HepG2 (cell line): ENCODE data around the gene HNF1B. TPM values are rescaled to one million over a fixed set of nuclear protein-coding genes. Genes with fewer than 3 reads are reported as not detected.

Source experiments
- AHR ChIP-seq: IDR thresholded peaks from 2 replicates; pipeline ENCODE4 v1.6.1; 2018; ENCODE audit warnings: missing genetic modification reagents, missing compliant biosample characterization
- CCDC6 ChIP-seq: sonication (generic); formaldehyde crosslinking; IDR thresholded peaks from 2 replicates; pipeline ENCODE4 v1.8.1; 2022; ENCODE audit warnings: mild to moderate bottlenecking, missing genetic modification reagents, moderate library complexity
- ELF1 ChIP-seq: sonication (generic); formaldehyde crosslinking; IDR thresholded peaks from 2 replicates; pipeline ENCODE4 v1.4.0; 2020; ENCODE audit warnings: missing genetic modification reagents
- ESRRA ChIP-seq: sonication (generic); formaldehyde crosslinking; IDR thresholded peaks from 2 replicates; pipeline ENCODE4 v1.5.1; 2020; ENCODE audit warnings: mild to moderate bottlenecking, low read depth, missing genetic modification reagents
- FLYWCH1 ChIP-seq: sonication (generic); formaldehyde crosslinking; IDR thresholded peaks from 2 replicates; pipeline ENCODE4 v1.8.1; 2023; ENCODE audit warnings: mild to moderate bottlenecking, missing genetic modification reagents
- HNRNPH1 ChIP-seq: fragments of 200-400 bp; formaldehyde crosslinking; optimal IDR thresholded peaks from 2 replicates; pipeline ENCODE3; 2017; ENCODE audit warnings: mild to moderate bottlenecking, low read depth, low read length
- IRX3 ChIP-seq: sonication (generic); formaldehyde crosslinking; IDR thresholded peaks from 2 replicates; pipeline ENCODE4 v1.8.1; 2023; ENCODE audit warnings: mild to moderate bottlenecking, low read depth, missing genetic modification reagents, borderline replicate concordance
- MEF2D ChIP-seq: sonication (generic); formaldehyde crosslinking; IDR thresholded peaks from 2 replicates; pipeline ENCODE4 v1.5.1; 2020; ENCODE audit warnings: mild to moderate bottlenecking, missing genetic modification reagents
- POLR2G ChIP-seq: fragments of 200-400 bp; formaldehyde crosslinking; IDR thresholded peaks from 2 replicates; pipeline ENCODE4 v1.6.1; 2018; ENCODE audit warnings: mild to moderate bottlenecking, low read depth, low read length, moderate library complexity
- SIX4 ChIP-seq: sonication (generic); formaldehyde crosslinking; IDR thresholded peaks from 2 replicates; pipeline ENCODE4 v1.4.0; 2020; ENCODE audit warnings: missing genetic modification reagents
- THAP9 ChIP-seq: sonication (generic); formaldehyde crosslinking; IDR thresholded peaks from 2 replicates; pipeline ENCODE4; 2020; ENCODE audit warnings: missing genetic modification reagents, mild to moderate bottlenecking, borderline replicate concordance
- TOPORS ChIP-seq: sonication (generic); formaldehyde crosslinking; IDR thresholded peaks from 2 replicates; pipeline ENCODE4 v1.8.0; 2023; ENCODE audit warnings: mild to moderate bottlenecking, missing genetic modification reagents
- ZBTB2 ChIP-seq: sonication (generic); formaldehyde crosslinking; IDR thresholded peaks from 2 replicates; pipeline ENCODE4 v1.8.0; 2022; ENCODE audit warnings: low read depth, missing genetic modification reagents
- ZFP37 ChIP-seq: sonication (generic); formaldehyde crosslinking; IDR thresholded peaks from 2 replicates; pipeline ENCODE4 v1.4.0; 2020; ENCODE audit warnings: missing genetic modification reagents, borderline replicate concordance
- ZNF138 ChIP-seq: sonication (generic); formaldehyde crosslinking; IDR thresholded peaks from 2 replicates; pipeline ENCODE4 v1.5.0; 2020; ENCODE audit warnings: mild to moderate bottlenecking, low read depth, missing genetic modification reagents
- ZNF484 ChIP-seq: sonication (generic); formaldehyde crosslinking; IDR thresholded peaks from 2 replicates; pipeline ENCODE4 v1.5.1; 2020; ENCODE audit warnings: mild to moderate bottlenecking, low read depth, missing genetic modification reagents, borderline replicate concordance
- ZNF710 ChIP-seq: sonication (generic); formaldehyde crosslinking; IDR thresholded peaks from 2 replicates; pipeline ENCODE4 v1.5.0; 2020; ENCODE audit warnings: mild to moderate bottlenecking, missing genetic modification reagents, borderline replicate concordance
- polyA plus RNA-seq, 8 experiments: library from polyadenylated mRNA; depleted of rRNA in 3 of 8; stranded (reverse) in 7 of 8; unstranded in 1 of 8; fragments of >200 nt; fragmentation: Illumina TruSeq in 4 of 8; extraction: Trizol in 4 of 8; gene quantifications; 2 replicates each; pipeline versions ENCODE4 v1.2.1 to v1.2.3, GENCODE V29; 2011 to 2016; ENCODE audit warnings: low read depth in 4 of 8, missing spikeins in 1 of 8, mixed read lengths in 1 of 8; ENCODE audit not compliant: insufficient read depth in 1 of 8
- total RNA-seq, 5 experiments: library from RNA; depleted of rRNA; stranded (reverse); fragments of >200 nt; fragmentation: Illumina TruSeq; extraction: Trizol; gene quantifications; 2 replicates each; pipeline ENCODE4 v1.2.3, GENCODE V29; 2016; ENCODE audit warnings: low read depth in 1 of 5
- TF ChIP-seq, protein P1 (sequence below): sonication (generic); formaldehyde crosslinking; IDR thresholded peaks from 2 replicates; pipeline ENCODE4 v1.4.0; 2020; ENCODE audit warnings: missing genetic modification reagents

Gene HNF1B
- total and polyA plus RNA-seq, 2 of the 13 experiments (the other 11 are each of a cell fraction or from before 2014, with no cell fraction given): 1.9 to 5.3 TPM

GRCh38 chr17:37708616-37709212, 36.1 kb downstream of the HNF1B start (continued):
- TF ChIP-seq IRX3 (CRISPR knock-in tag): no peak
- TF ChIP-seq TOPORS: no peak
- TF ChIP-seq MEF2D: peak; percentile 75; the same call in 1 of the 2 replicates
- no peak for TF ChIP-seq HNRNPH1
- TF ChIP-seq ZFP37 (CRISPR knock-in tag): no peak
- no peak for TF ChIP-seq AHR (CRISPR knock-in tag)
- TF ChIP-seq ZNF138 (CRISPR knock-in tag): no peak
- TF ChIP-seq ELF1 (CRISPR knock-in tag): no peak
- 0 out of 2 replicates have a peak, but pooled peaks have one; percentile 22 for TF ChIP-seq ESRRA (CRISPR knock-in tag)
- TF ChIP-seq ZNF710: no peak
- no peak for TF ChIP-seq FLYWCH1 (CRISPR knock-in tag)
- TF ChIP-seq, protein P1, sequence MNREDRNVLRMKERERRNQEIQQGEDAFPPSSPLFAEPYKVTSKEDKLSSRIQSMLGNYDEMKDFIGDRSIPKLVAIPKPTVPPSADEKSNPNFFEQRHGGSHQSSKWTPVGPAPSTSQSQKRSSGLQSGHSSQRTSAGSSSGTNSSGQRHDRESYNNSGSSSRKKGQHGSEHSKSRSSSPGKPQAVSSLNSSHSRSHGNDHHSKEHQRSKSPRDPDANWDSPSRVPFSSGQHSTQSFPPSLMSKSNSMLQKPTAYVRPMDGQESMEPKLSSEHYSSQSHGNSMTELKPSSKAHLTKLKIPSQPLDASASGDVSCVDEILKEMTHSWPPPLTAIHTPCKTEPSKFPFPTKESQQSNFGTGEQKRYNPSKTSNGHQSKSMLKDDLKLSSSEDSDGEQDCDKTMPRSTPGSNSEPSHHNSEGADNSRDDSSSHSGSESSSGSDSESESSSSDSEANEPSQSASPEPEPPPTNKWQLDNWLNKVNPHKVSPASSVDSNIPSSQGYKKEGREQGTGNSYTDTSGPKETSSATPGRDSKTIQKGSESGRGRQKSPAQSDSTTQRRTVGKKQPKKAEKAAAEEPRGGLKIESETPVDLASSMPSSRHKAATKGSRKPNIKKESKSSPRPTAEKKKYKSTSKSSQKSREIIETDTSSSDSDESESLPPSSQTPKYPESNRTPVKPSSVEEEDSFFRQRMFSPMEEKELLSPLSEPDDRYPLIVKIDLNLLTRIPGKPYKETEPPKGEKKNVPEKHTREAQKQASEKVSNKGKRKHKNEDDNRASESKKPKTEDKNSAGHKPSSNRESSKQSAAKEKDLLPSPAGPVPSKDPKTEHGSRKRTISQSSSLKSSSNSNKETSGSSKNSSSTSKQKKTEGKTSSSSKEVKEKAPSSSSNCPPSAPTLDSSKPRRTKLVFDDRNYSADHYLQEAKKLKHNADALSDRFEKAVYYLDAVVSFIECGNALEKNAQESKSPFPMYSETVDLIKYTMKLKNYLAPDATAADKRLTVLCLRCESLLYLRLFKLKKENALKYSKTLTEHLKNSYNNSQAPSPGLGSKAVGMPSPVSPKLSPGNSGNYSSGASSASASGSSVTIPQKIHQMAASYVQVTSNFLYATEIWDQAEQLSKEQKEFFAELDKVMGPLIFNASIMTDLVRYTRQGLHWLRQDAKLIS: no peak; the same call in none of the 2 replicates
- TF ChIP-seq THAP9: no peak; the same call in 1 of the 2 replicates
- TF ChIP-seq SIX4 (CRISPR knock-in tag): no peak
- no peak for TF ChIP-seq ZBTB2 (CRISPR knock-in tag)
- no peak for TF ChIP-seq ZNF484 (CRISPR knock-in tag)
- TF ChIP-seq POLR2G: no peak; the same call in 1 of the 2 replicates
- no peak for TF ChIP-seq CCDC6
